ENCODE data around the gene CHAC1.

Gene CHAC1

DNA sequence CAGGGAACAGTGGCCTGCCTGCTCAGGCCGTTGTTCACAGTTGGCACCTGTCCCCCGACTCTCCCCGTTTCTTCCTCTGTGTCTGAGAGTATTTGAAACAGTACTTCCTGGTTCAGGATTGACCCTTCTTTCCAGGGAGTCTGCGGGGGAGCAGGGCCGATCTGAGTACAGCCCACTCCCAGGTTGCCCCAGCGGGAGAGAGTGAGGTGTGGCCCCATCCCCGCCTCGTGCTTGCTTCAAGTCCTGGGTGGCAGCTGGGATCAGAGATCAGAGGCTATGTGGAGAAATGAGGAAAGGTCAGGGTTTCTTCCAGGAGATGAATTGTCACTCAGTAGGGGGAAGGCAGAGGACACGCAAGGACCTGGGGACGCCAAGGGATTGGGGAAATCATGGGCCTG is 30.7 kb upstream of the CHAC1 start:
- no peak for DNase-seq
- intact Hi-C loops (cut with DNase I): no loop called here

DNA sequence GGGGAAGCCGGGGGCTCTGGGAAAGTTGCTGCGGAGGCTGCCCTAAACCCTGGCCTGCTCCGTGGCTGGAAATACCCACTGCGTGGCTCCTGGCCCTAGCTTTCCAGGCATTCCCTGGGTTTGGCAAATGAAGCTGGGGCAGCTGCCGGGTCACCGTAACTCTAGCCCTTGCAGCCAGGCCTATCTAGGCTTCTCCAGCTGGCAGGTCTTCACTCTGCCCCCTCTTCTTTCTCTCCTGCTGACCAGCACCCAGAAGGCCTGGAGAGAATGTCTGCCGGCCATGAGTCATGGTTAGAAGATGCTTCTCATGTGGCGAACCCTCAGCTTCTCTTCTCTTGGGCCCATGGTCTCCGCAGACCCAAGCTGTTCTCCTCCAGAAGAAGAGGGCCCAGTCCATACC is 29.7 kb upstream of the CHAC1 start:
- intact Hi-C loops (cut with DNase I): no loop called here
- DNase-seq: peak in 1 of 10 donors; percentile 63

GRCh38 chr15:40925495-40925862 is 27.8 kb upstream of the CHAC1 start:
- intact Hi-C loops (cut with DNase I): no loop called here
- DNase-seq: no peak

- intact Hi-C loops (cut with DNase I): no loop called here
- peak in 7 of 10 donors; percentile 35 to 91 (median 60) for DNase-seq
These were observed 27.2 kb upstream of the CHAC1 start for GRCh38 chr15:40925863-40926658.

GRCh38 chr15:40926659-40927494 is 26.4 kb upstream of the CHAC1 start:
- intact Hi-C loops (cut with DNase I): no loop called here

DNA sequence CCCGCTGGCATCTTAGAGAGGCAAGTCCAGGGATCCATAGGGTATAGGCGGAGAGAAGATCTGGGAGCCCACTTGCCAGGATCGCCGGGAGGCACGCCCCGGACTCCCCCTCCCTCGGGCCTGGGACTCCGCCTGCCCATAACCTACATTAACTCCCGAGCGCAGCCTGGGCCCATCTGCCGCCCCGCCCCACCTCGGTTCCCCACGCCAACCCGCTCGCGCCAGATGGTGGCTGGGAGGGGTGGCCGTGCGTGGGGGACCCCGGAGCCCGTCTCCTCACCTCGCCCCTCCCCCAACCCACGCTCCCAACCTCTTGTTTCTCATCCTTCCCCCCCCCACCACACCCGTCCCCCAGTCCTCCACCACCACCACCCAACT is 25.8 kb upstream of the CHAC1 start:
- intact Hi-C loops (cut with DNase I): no loop called here
- no peak for DNase-seq

More at GRCh38 chr15:40926659-40927494, 26.4 kb upstream of the CHAC1 start:
- no peak for DNase-seq

- intact Hi-C loops (cut with DNase I): no loop called here
- DNase-seq: no peak
These were observed 25.1 kb upstream of the CHAC1 start for GRCh38 chr15:40927873-40928806.

- DNase-seq: no peak
- intact Hi-C loops (cut with DNase I): no loop called here
These were observed 24.2 kb upstream of the CHAC1 start, which contains the start of gene DLL4 for GRCh38 chr15:40928821-40929659. Gene DLL4, plus strand, starts transcription at chr15:40929340. Its CDS starts 329 bp downstream, at chr15:40929669.

- intact Hi-C loops (cut with DNase I): no loop called here
- peak in 2 of 10 donors; percentile 47 to 88 for DNase-seq
These were observed 23.4 kb upstream of the CHAC1 start for GRCh38 chr15:40929660-40930429.

DNA sequence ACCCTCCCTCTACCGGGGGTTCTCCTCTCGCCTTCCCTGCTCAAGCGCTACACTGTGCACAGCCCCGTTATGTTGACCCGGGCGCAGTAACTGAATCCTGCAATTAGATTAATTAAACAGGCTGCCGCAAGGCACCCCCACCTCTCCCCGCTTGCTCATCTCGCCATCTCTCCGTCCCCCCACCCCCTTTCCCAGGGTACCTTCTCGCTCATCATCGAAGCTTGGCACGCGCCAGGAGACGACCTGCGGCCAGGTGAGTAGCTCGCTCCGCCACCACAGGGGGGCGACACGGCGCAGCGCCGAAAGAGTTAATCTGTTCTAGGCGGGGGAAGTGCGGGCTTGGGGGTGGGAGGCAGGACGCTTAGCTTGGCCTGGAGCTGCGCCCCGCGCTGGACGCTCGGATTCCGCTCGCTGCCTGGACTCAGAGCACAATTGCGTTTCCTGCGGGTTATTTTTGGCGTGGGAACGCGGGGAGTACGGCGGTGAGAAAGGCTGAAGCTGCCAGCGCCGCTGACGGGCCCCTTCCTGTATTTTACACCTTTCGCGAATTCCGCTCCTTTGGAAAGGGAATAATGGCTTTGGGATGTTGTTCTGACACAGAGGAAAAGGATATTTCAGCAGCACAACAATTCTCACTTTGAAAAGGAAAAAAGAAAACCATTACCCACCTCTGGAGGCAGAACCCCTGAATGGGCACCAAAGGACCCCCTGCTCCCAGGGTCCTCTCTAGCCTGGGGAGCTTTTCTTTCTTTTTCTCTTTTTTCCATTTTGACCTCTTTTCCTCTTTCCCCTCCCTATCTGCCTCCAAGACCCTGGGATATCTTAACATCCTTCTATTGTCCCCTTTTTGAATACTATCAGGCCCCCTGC is 22.6 kb upstream of the CHAC1 start:
- no peak for DNase-seq
- intact Hi-C loops (cut with DNase I): no loop called here

GRCh38 chr15:40931300-40932142 is 21.8 kb upstream of the CHAC1 start:
- DNase-seq: no peak
- intact Hi-C loops (cut with DNase I): no loop called here

DNA sequence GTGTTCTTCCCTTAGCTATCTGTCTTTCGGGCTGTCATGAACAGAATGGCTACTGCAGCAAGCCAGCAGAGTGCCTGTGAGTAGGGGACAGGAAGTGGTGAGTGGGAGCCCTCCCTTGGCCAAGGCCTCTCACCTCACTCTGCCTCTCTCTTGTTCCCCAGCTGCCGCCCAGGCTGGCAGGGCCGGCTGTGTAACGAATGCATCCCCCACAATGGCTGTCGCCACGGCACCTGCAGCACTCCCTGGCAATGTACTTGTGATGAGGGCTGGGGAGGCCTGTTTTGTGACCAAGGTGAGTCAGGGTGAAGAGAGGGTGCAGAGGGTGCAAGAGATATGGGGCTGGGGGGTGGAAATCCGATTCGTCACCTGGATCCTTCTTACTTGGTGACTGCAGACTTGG is 21.1 kb upstream of the CHAC1 start:
- intact Hi-C loops (cut with DNase I): no loop called here
- no peak for DNase-seq

- intact Hi-C loops (cut with DNase I): no loop called here
- no peak for DNase-seq
These were observed 20.4 kb upstream of the CHAC1 start for GRCh38 chr15:40932649-40933516.

DNA sequence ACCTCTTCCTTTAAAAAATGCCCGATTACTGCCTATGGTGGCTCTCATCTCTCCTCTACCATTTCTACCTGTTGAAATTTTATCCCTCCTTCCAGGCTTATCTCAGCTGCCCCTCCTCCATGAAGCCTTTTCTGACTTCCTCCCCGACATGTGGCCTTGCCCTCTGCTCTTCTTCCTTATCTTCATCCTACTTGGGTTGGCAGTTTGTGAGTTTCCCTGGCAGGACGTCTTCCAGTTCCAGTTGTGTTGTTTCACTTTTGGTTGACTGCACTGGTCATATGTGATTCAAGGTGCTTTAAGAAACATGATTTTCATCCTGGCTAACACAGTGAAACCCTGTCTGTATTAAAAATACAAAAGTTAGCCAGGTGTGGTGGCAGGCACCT is 19.8 kb upstream of the CHAC1 start:
- intact Hi-C loops (cut with DNase I): no loop called here
- no peak for DNase-seq

DNA sequence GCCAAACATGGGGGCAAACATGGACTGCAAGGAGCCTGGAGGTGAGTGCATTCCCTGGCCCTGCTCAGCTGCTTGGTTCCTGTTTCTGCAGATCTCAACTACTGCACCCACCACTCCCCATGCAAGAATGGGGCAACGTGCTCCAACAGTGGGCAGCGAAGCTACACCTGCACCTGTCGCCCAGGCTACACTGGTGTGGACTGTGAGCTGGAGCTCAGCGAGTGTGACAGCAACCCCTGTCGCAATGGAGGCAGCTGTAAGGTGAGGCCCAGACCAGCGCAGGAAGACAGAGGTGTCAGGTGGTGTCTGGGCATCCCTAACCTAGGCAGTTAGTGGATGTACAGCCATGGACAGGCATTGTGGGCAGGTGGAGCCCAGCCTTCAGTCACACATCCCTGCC is 18.8 kb upstream of the CHAC1 start:
- no peak for DNase-seq
- intact Hi-C loops (cut with DNase I): no loop called here

GRCh38 chr15:40936234-40936708 is 17.0 kb upstream of the CHAC1 start:
- intact Hi-C loops (cut with DNase I): no loop called here
- DNase-seq: peak in 1 of 10 donors; percentile 81
